ENCODE results near the gene SLC17A4.
A peak's percentile ranks its signal among the peaks of the same experiment; 100 is the strongest.
"Not testable (repeated sequence)": the region's sequence is repeated elsewhere in the genome, so short reads cannot be mapped to it uniquely, and the experiment has no call there.

Gene SLC17A4, protein sequence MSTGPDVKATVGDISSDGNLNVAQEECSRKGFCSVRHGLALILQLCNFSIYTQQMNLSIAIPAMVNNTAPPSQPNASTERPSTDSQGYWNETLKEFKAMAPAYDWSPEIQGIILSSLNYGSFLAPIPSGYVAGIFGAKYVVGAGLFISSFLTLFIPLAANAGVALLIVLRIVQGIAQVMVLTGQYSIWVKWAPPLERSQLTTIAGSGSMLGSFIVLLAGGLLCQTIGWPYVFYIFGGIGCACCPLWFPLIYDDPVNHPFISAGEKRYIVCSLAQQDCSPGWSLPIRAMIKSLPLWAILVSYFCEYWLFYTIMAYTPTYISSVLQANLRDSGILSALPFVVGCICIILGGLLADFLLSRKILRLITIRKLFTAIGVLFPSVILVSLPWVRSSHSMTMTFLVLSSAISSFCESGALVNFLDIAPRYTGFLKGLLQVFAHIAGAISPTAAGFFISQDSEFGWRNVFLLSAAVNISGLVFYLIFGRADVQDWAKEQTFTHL

DNA sequence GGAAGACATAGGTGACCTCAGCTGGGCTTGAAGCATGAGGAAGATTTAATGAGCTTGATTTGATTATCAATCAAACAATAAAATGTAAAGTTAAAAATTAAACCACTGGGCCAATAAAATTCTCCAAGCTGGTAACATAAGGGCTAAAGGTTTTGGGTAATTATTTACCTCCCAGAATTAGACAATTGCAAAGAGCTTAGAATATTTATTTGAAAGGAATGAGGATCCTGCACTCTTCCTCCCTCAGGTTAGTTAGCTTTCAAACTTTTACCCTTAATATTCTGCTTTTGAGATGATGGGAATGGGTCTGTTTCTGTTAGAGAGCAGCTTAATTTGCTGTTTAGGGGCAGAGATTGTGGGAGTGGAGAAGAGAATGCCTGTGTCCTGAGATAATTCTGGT, at the start of gene SLC17A4:
Gene SLC17A4, plus strand, starts transcription at position 208 of the 400 bp plus-strand sequence. CDS start 7,221 bp downstream, outside the sequence.
- DNase-seq (ENCODE audit: low read depth) = no peak

GRCh38 chr6:25706314-25707014, 48.1 kb upstream of the SLC17A4 start:
- no peak for DNase-seq (ENCODE audit: low read depth)

GRCh38 chr6:25709761-25710160, 44.8 kb upstream of the SLC17A4 start:
- no peak for DNase-seq (ENCODE audit: low read depth)

- DNase-seq (ENCODE audit: low read depth) = no peak
These were observed 44.3 kb upstream of the SLC17A4 start for GRCh38 chr6:25710287-25710686.

DNA sequence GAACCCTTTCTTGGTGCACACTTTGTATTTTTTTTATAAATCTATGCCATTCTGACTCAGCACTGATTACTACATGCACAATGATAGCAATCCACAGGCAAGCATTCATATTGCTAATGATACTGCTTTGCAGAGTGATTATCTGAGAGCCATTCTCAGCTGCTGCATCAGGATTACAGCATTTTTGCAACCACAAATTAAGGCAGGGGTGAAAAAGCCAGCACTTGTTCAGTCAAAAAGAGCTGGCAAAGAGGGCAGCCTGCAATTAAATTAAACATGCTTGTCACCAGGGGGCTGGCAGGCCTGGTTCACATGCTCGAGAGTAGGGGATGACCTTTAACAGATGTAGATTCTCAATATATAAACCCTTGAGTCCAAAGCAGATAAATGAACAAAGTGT, 40.7 kb upstream of the SLC17A4 start:
- DNase-seq (ENCODE audit: low read depth) = no peak

- DNase-seq (ENCODE audit: low read depth) = no peak
These were observed 39.8 kb upstream of the SLC17A4 start for GRCh38 chr6:25714765-25715164.

GRCh38 chr6:25715794-25716193, 38.7 kb upstream of the SLC17A4 start:
- no peak for DNase-seq (ENCODE audit: low read depth)

DNA sequence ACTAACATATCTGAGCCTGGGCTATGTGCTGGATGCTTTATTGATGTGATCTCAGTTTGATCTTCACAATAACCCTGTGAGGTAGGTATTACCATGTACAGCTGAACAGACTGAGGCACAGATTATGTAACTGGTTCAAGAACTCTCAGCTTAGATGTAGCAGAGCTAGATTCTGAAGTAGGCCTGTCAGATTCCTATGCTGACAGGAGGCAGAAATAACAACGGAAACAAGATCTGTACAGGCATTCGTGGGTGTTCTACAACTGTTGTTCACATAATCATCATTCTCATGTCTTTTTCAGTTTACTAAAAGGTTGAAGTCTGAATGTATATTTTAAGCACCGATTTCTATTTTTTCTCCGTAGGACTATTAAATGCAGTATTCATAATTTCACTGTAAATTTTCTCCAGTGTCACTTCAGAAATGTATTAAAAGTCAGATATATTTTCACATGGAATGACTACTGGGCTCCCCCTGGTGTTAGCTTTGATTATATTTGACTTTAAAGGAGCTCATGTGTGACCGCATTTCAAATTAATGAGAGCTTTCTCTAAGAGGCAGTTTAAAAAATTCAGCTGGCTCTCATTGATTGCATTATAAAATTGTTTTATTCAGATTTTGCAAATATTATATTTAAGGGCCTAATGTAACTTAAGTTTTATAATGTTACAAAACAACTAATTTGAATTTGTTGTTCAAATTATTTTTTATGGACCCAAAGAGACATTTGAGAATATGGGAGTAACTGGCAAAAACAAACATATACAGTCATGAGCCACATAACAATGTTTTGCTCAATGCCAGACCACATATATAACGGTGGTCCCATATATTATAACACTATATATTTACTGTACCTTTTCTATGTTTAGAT, 36.4 kb upstream of the SLC17A4 start:
- peak; percentile 2 for DNase-seq (ENCODE audit: low read depth)

DNA sequence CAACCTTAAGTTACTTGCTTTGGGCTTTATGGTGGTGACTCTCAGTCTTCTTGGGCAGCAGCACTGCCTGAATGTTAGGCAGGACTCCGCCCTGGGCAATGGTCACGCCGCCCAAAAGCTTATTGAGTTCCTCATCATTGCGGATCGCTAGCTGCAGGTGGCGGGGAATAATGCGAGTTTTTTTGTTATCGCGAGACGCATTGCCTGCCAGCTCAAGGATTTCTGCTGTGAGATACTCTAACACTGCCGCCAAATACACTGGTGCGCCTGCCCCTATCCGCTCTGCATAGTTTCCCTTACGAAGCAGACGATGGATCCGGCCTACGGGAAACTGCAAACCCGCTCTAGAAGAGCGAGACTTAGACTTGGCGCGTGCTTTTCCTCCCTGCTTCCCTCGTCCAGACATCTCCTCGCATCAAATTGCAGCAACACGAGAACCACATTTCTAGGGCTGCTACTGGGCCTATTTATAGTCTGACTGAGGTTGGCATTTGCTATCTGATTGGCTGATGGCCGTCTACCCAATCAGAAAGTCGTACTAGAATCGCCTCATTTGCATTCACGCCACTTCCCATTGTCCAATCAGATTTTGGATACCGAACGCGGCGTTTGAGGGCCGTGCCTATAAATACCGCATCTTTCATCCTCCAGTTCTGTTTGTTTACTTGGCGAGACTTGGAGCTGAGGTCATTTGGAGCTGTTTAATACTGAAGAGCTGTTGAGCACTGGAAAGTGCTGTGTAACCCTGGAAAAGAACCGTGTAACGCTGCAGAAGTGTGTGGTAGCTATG, 28.2 kb upstream of the SLC17A4 start:
- DNase-seq (ENCODE audit: low read depth) = no peak

GRCh38 chr6:25727028-25727427, 27.5 kb upstream of the SLC17A4 start:
- DNase-seq (ENCODE audit: low read depth) = no peak

DNA sequence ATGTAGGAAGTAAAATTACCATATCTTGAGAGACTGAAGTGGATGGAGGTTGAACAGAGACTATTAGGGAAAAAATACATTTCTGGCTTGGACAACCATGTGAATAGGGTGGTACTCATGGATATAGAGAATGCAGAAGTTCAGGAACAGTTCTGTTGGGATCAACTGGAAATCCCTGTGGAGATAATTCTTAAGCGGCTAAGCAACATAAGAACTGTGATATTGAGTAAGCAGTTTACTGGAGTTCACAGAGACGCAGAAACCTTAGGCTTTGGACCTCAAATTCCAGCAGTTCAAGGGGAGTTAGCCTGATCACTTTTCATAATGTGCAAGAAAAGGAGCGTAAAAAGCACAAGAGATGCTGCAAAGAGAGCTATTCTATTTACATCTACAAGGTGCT, 23.6 kb upstream of the SLC17A4 start:
- no peak for DNase-seq (ENCODE audit: low read depth)

DNA sequence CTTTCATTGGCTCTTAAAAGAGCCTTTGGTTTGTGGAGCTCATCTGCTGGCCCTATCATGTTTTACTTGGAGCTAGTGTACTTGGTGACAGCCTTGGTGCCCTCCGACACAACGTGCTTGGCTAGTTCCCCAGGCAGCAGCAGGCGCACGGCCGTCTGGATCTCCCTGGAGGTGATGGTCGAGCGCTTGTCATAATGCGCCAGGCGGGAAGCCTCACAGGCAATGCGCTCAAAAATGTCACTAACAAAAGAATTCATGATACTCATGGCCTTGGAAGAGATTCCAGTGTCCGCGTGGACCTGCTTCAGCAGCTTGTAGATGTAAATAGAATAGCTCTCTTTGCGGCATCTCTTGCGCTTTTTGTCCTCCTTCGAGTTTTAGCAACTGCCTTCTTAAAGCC, 22.8 kb upstream of the SLC17A4 start:
- DNase-seq (ENCODE audit: low read depth) = no peak

DNA sequence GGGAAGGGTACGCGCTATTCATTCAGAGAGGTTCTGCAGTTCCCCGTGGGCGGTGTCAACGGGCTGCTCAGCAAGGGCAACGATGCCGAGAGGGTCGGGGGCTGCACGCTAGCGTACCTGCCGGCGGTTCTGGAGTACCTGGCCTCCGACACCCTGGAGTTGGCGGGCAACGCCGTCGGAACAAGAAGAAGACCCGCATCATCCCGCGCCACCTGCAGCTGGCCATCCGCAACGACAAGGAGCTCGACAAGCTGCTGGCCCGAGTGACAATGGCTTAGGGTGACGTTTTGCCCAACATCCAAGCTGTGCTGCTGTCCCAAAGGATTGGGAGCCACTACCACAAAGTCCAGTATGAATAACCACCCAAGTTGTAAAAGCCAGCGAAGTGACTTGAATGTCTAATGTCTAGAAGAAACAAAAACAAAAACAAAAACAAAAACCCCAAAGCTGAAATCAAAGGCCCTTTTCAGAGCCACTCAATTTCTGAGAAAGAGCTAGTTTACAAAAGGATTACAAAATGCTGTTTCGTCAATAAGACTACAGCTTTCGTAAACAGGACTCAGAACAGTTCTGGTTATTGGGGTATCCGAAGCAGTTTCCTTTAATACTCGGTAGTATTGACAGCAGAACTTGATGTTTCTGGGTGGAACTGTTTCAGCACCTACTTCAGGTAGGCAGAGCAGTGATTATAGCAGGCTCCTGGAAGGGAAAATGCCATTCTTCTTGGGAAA, 21.9 kb upstream of the SLC17A4 start:
- no peak for DNase-seq (ENCODE audit: low read depth)

DNA sequence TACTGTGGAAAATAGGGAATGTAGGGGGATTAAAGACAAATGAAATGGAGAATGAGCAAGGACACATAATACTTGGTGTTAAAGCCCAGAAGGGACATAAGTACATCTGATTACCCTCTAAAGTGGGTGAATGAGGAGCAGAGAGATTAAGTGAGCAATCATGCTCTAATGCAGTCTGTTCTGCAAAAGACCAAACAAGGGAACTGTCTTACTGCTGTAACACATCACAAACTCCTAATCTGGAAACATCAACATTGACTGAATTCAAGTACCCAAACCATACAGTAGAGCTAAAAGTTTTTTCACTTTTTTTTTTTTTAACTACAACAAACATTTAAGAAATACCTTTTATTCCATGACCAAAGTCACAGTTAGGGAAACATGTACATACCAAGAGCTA, 19.3 kb upstream of the SLC17A4 start:
- DNase-seq (ENCODE audit: low read depth) = no peak

DNA sequence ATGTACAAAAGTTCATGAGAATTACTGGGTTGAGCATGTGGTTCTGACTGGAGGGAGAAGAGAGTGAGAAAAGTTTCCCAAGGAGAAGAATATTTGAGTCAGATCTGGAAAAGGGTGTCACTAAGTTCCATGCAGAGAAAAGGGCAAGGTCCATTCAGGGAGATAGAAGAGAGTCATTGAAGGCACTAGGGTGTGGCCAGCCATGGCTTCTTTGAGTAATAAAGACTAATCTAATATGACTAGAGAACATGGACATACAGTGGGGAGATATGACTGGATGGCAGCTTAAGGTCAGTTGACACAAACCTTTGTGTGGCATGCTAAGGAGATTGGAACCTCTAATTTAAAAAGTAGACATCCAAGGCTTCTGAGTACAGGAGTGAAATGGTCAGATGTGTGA, 10.7 kb upstream of the SLC17A4 start:
- no peak for DNase-seq (ENCODE audit: low read depth)

GRCh38 chr6:25745836-25746235, 8.7 kb upstream of the SLC17A4 start:
- no peak for DNase-seq (ENCODE audit: low read depth)

GRCh38 chr6:25746968-25747367, 7.6 kb upstream of the SLC17A4 start:
- no peak for DNase-seq (ENCODE audit: low read depth)

DNA sequence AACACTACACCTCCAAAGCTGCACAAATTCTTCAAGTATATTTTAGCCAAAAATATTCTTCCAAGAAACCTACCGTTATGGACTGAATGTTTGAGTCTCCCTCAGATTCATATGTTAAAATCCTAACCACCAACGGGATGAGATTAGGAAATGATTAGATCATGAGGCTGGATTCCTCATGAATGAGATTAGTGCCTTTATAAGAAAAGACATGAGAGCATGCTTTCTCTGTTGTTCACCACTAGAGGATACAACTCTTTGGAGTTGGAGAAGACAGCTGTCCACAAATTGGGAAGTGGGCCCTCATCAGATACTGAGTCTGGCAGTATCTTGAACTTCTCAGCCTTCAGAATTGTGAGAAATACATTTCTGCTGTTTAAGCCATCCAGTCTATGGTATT, 7.1 kb upstream of the SLC17A4 start:
- no peak for DNase-seq (ENCODE audit: low read depth)

GRCh38 chr6:25748049-25748448, 6.5 kb upstream of the SLC17A4 start:
- no peak for DNase-seq (ENCODE audit: low read depth)

DNA sequence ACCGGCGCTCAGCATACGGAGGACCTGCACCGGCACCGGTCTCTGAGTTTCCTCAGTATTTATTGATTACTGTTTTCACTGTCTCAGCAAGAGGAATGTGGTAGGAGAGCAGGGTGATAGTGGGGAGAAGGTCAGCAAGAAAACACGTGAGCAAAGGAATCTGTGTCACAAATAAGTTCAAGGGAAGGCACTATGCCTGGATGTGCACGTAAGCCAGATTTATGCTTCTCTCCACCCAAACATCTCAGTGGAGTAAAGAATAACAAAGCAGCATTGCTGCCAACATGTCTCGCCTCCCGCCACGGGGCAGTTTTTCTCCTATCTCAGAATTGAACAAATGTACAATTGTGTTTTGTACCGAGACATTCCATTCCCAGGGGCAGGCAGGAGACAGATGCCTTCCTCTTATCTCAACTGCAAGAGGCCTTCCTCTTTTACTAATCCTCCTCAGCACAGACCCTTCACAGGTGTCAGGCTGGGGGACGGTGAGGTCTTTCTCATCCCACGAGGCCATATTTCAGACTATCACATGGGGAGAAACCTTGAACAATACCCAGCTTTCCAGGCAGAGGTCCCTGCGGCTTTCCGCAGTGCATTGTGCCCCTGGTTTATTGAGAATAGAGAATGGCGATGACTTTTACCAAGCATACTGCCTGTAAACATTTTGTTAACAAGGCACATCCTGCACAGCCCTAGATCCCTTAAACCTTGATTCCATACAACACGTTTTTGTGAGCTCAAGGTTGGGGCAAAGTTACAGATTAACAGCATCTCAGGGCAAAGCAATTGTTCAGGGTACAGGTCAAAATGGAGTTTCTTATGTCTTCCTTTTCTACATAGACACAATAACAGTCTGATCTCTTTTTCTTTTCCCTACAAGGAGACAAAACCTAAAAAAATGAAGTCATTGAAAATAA, 5.7 kb upstream of the SLC17A4 start:
- not testable (repeated sequence) for DNase-seq (ENCODE audit: low read depth)
